B cell (primary cell): ENCODE data around the gene ACSL4. TPM values are rescaled to one million over a fixed set of nuclear protein-coding genes. Genes with fewer than 3 reads are reported as not detected.
"Not testable (repeated sequence)": the region's sequence is repeated elsewhere in the genome, so short reads cannot be mapped to it uniquely, and the experiment has no call there.

Experiments used
- ATAC-seq: fragments of 200-7000 bp; cut with Tn5 transposase; one replicate; pipeline ENCODE4 v1.10.0; 2021; ENCODE audit warnings: low read depth, mild to moderate bottlenecking, moderate number of reproducible peaks, moderate library complexity
- CTCF ChIA-PET: fragments of 350-600 bp; sonication (Branson Sonifier 250); formaldehyde crosslinking; loops from one replicate; lab custom pipeline; 2021; ENCODE audit warnings: antibody characterized with exemption, inconsistent platforms; lab: Charles Lee
- POLR2A ChIA-PET: fragments of 350-600 bp; sonication (Branson Sonifier 250); formaldehyde crosslinking; loops from one replicate; lab custom pipeline; 2021; ENCODE audit warnings: antibody characterized with exemption; lab: Charles Lee
- DNase-seq: peaks from one replicate; pipeline ENCODE4 v3.0.0; 2013
- H2AFZ ChIP-seq: 2 replicates; pipeline ENCODE4 v1.6.1; 2012; ENCODE audit warnings: mild to moderate bottlenecking, low read depth, low read length; ENCODE audit not compliant: insufficient read depth, poor library complexity, severe bottlenecking
- H3K27ac ChIP-seq, 2 donors: 1 replicate in 1 of 2; 2 replicates in 1 of 2; pipeline ENCODE4 v1.5.1; 2012 to 2013; ENCODE audit warnings: low read length in 2 of 2, mild to moderate bottlenecking in 2 of 2, moderate library complexity in 1 of 2
- H3K27me3 ChIP-seq, 4 experiments: fragments of 200-600 bp in 1 of 4; sonication (generic) in 1 of 4; replicated peaks in 1 of 4; 1 replicate in 2 of 4; 2 replicates in 2 of 4; pipeline versions ENCODE4 v1.6.1 to v1.7.0; 2013 to 2016; ENCODE audit warnings: low read length in 3 of 4, mild to moderate bottlenecking in 2 of 4, mixed read lengths in 1 of 4, moderate library complexity in 1 of 4; ENCODE audit not compliant: insufficient read depth in 4 of 4, control insufficient read depth in 3 of 4; ENCODE audit errors: control extremely low read depth in 1 of 4
- H3K36me3 ChIP-seq, 2 experiments: replicated peaks in 1 of 2; 1 replicate in 1 of 2; 2 replicates in 1 of 2; pipeline versions ENCODE4 v1.6.1 to v1.7.1; 2013; ENCODE audit warnings: low read length in 1 of 2; ENCODE audit not compliant: insufficient read depth in 2 of 2, control insufficient read depth in 1 of 2; ENCODE audit errors: control extremely low read depth in 1 of 2, extremely low read depth in 1 of 2
- H3K4me1 ChIP-seq, 2 donors: fragments of 200-600 bp in 1 of 2; sonication (generic) in 1 of 2; 1 replicate in 1 of 2; 2 replicates in 1 of 2; pipeline versions ENCODE4 v1.5.1 to v1.6.1; 2013 to 2017; ENCODE audit warnings: low read length in 2 of 2; ENCODE audit not compliant: control insufficient read depth in 2 of 2, insufficient read depth in 2 of 2
- H3K4me2 ChIP-seq: replicated peaks from 2 replicates; pipeline ENCODE3; 2012; ENCODE audit warnings: mild to moderate bottlenecking, low read depth, low read length; ENCODE audit not compliant: poor library complexity, severe bottlenecking
- H3K4me3 ChIP-seq, 5 experiments: fragments of 200-600 bp in 1 of 5; sonication (generic) in 1 of 5; 1 replicate in 3 of 5; 2 replicates in 2 of 5; pipeline versions ENCODE4 v1.5.1 to v1.7.0; 2011 to 2016; ENCODE audit warnings: low read length in 4 of 5, mild to moderate bottlenecking in 4 of 5, low read depth in 2 of 5, control low read depth in 1 of 5, moderate library complexity in 1 of 5; ENCODE audit not compliant: insufficient read depth in 1 of 5; ENCODE audit errors: control extremely low read depth in 1 of 5, extremely low read depth in 1 of 5
- H3K79me2 ChIP-seq: fragments of 200-600 bp; sonication (generic); one replicate; pipeline ENCODE4 v1.6.0; 2016; ENCODE audit warnings: low read length; ENCODE audit not compliant: control insufficient read depth, insufficient read depth
- H3K9ac ChIP-seq: fragments of 200-600 bp; sonication (generic); 2 replicates; pipeline ENCODE4 v1.6.1; 2017; ENCODE audit warnings: mild to moderate bottlenecking, low read length, moderate library complexity
- H3K9me3 ChIP-seq, 3 donors: one replicate each; pipeline versions ENCODE4 v1.6.1 to v1.7.1; 2013; ENCODE audit warnings: low read length in 2 of 3; ENCODE audit not compliant: control insufficient read depth in 2 of 3, insufficient read depth in 1 of 3; ENCODE audit errors: control extremely low read depth in 1 of 3
- H4K20me1 ChIP-seq: 2 replicates; pipeline ENCODE4 v1.6.0; 2012; ENCODE audit warnings: mild to moderate bottlenecking, low read length; ENCODE audit not compliant: insufficient read depth, control insufficient read depth, poor library complexity, severe bottlenecking
- H3K27ac Mint-ChIP-seq: one replicate; pipeline ENCODE4 v1.8.0; 2021; ENCODE audit warnings: mixed read lengths
- H3K27me3 Mint-ChIP-seq: one replicate; pipeline ENCODE4 v1.8.0; 2021; ENCODE audit warnings: mixed read lengths
- H3K4me1 Mint-ChIP-seq: one replicate; pipeline ENCODE4 v1.8.0; 2021; ENCODE audit warnings: mixed read lengths
- H3K4me3 Mint-ChIP-seq: one replicate; pipeline ENCODE4 v1.8.0; 2021; ENCODE audit warnings: mixed read lengths
- H3K9me3 Mint-ChIP-seq: one replicate; pipeline ENCODE4 v1.8.0; 2022; ENCODE audit warnings: mixed read lengths; ENCODE audit not compliant: insufficient read depth
- CTCF ChIP-seq: fragments of 200-600 bp; IDR thresholded peaks from one replicate; pipeline ENCODE4 v1.8.0; 2022; ENCODE audit warnings: antibody characterized with exemption, mild to moderate bottlenecking
- EZH2 ChIP-seq: IDR thresholded peaks from 2 replicates; pipeline ENCODE4 v1.6.1; 2012; ENCODE audit warnings: borderline replicate concordance, low read depth, mild to moderate bottlenecking, moderate library complexity, low read length; ENCODE audit not compliant: insufficient read depth, poor library complexity, severe bottlenecking
- WGBS: methylation state at CpG from one replicate; pipeline ENCODE4 v1.1.5; 2013; ENCODE audit warnings: missing lambda C conversion rate; ENCODE audit not compliant: insufficient coverage; 5-methylcytosine and 5-hydroxymethylcytosine counted together
- intact Hi-C: fragments of 100-400 bp; cut with micrococcal nuclease; formaldehyde crosslinking; loops from one replicate; pipeline ENCODE4 v1.10.0; 2022
- polyA plus RNA-seq: library from polyadenylated mRNA; depleted of rRNA; stranded (reverse); fragments of >200 nt; gene quantifications from 2 replicates; pipeline ENCODE4 v1.2.3, GENCODE V29; 2012
- total RNA-seq, 2 donors: library from RNA; stranded (reverse); fragments of 120-200 nt in 1 of 2; gene quantifications; 1 replicate in 1 of 2; 2 replicates in 1 of 2; pipeline versions ENCODE4 v1.2.3 to v1.2.4, GENCODE V29; 2013 to 2022

Gene ACSL4
- total and polyA plus RNA-seq, 2 donors (not counting 1 experiment from before 2014, with no cell fraction given), result 4.0 to 29.1 TPM

GRCh38 chrX:109732017-109732801 lies 848 bp downstream of the ACSL4 start:
- Histone ChIP-seq H3K27ac (peak overlapping the region; percentile 78 to 85), H3K27me3 (no peaks in the 10 kb centered on the region), H3K9ac (peak overlapping the region; percentile 77), H3K4me2 (peak overlapping the region; percentile 66), H3K79me2 (peaks cover 52% of the 10 kb centered on the region), H3K4me3 (peak overlapping the region; percentile 68 to 93 (median 79)), H2AFZ (peak overlapping the region; percentile 80), H3K4me1 (peaks cover 14 to 16% of the 10 kb centered on the region in 2 donors), H3K9me3 (no peaks in the 10 kb centered on the region), H4K20me1 (no peaks in the 10 kb centered on the region), H3K36me3 (no peaks in the 10 kb centered on the region)
- intact Hi-C loops, result loop anchor here (2.0 to 10.0 kb wide), 3 partner anchors 19 to 247 kb away; partner anchors contain the start of gene GUCY2F
- peak; percentile 62 for DNase-seq
- peak overlapping the region; percentile 92 for H3K27ac Mint-ChIP-seq
- 0% methylated on average over 10 of the region's 21 CpGs for WGBS
- ChIA-PET POLR2A (interaction anchor here (0.5 to 0.7 kb wide), 2 partner anchors 405 to 585 kb away, joined by 3 to 6 read pairs; no protein-coding TSS in a partner anchor), CTCF (interaction anchor here (0.9 to 5.0 kb wide), 2 partner anchors 19 to 247 kb away, joined by 3 to 27 read pairs; no protein-coding TSS in a partner anchor)
- no peaks in the 10 kb centered on the region for H3K27me3 Mint-ChIP-seq
- peak overlapping the region; percentile 96 for H3K4me3 Mint-ChIP-seq
- H3K9me3 Mint-ChIP-seq, result no peaks in the 10 kb centered on the region
- TF ChIP-seq CTCF (no peak), EZH2 (no peak)
- ATAC-seq, result peak; percentile 34
- peaks cover 41% of the 10 kb centered on the region for H3K4me1 Mint-ChIP-seq

- no peaks in the 10 kb centered on the region for H4K20me1 ChIP-seq
- no peak overlapping the region for H3K4me3 Mint-ChIP-seq
- H3K4me2 ChIP-seq, result no peak overlapping the region
- peaks cover 10 to 12% of the 10 kb centered on the region in 2 donors for H3K4me1 ChIP-seq
- ChIA-PET POLR2A (no interaction called here), CTCF (interaction anchor here (1.6 to 2.0 kb wide), 2 partner anchors 9 to 15 kb away, joined by 3 to 4 read pairs; no protein-coding TSS in a partner anchor)
- no peaks in the 10 kb centered on the region for H3K36me3 ChIP-seq
- no peak overlapping the region for H3K4me3 ChIP-seq
- no peaks in the 10 kb centered on the region for H3K27me3 ChIP-seq
- intact Hi-C loops, result no loop called here
- no peak overlapping the region for H3K9ac ChIP-seq
- no peaks in the 10 kb centered on the region for H3K27me3 Mint-ChIP-seq
- DNase-seq (no peak), ATAC-seq (no peak)
- no peak overlapping the region for H2AFZ ChIP-seq
- H3K4me1 Mint-ChIP-seq, result peaks cover 37% of the 10 kb centered on the region
- TF ChIP-seq EZH2 (no peak), CTCF (no peak)
- H3K79me2 ChIP-seq, result peaks cover 82% of the 10 kb centered on the region
- no peak overlapping the region for H3K27ac ChIP-seq
- H3K27ac Mint-ChIP-seq, result no peak overlapping the region
- WGBS, result no CpG with 5 or more reads among the region's 1 CpG
- no peaks in the 10 kb centered on the region for H3K9me3 ChIP-seq
- no peaks in the 10 kb centered on the region for H3K9me3 Mint-ChIP-seq
Measured at GRCh38 chrX:109728173-109728535, 4.9 kb downstream of the ACSL4 start.

- H3K4me1 ChIP-seq, result peaks cover 7 to 17% of the 10 kb centered on the region in 2 donors
- H3K4me2 ChIP-seq, H3K9me3 Mint-ChIP-seq, intact Hi-C loops, H3K27ac Mint-ChIP-seq, ATAC-seq, H3K4me3 ChIP-seq, H3K27ac ChIP-seq, H3K9me3 ChIP-seq, H2AFZ ChIP-seq, POLR2A ChIA-PET, H3K27me3 ChIP-seq, H3K27me3 Mint-ChIP-seq, CTCF ChIA-PET, H3K36me3 ChIP-seq, DNase-seq, H3K4me3 Mint-ChIP-seq, H4K20me1 ChIP-seq, H3K9ac ChIP-seq: not testable (repeated sequence)
- peaks cover 63% of the 10 kb centered on the region for H3K79me2 ChIP-seq
- no CpG with 5 or more reads among the region's 1 CpG for WGBS
- H3K4me1 Mint-ChIP-seq, result peaks cover 43% of the 10 kb centered on the region
Measured at GRCh38 chrX:109724971-109725370, 8.1 kb downstream of the ACSL4 start.
